Panc1 (cell line): ENCODE measurements around the gene LYZL1. TPM values are rescaled to one million over a fixed set of nuclear protein-coding genes. Genes with fewer than 3 reads are reported as not detected.

ENCODE experiments used
- ATAC-seq: fragments of 200-7000 bp; cut with Tn5 transposase; 2 replicates; pipeline ENCODE4 v1.9.1; 2020; ENCODE audit warnings: mild to moderate bottlenecking, moderate library complexity
- BruUV-seq: library from RNA; stranded (reverse); fragments of 400-500 nt; replicated peaks from 2 replicates; lab custom pipeline; 2021; lab: Mats Ljungman, UMichigan
- CTCF ChIA-PET: fragments of 300-600 bp; sonication (Branson Sonifier 250); formaldehyde crosslinking; loops from one replicate; lab custom pipeline; 2022; ENCODE audit warnings: antibody characterized with exemption; lab: Charles Lee
- POLR2A ChIA-PET: fragments of 300-600 bp; sonication (Branson Sonifier 250); formaldehyde crosslinking; loops from one replicate; lab custom pipeline; 2022; ENCODE audit warnings: antibody characterized with exemption; lab: Charles Lee
- DNase-seq: peaks from one replicate; pipeline ENCODE4 v3.0.0-alpha.2; 2010; ENCODE audit warnings: low read depth, low spot score
- H3K27ac ChIP-seq: 2 replicates; pipeline ENCODE4 v1.5.1; 2011; ENCODE audit warnings: mild to moderate bottlenecking, low read length, inconsistent platforms
- H3K27me3 ChIP-seq: fragments of 200-500 bp; sonication (Bioruptor generic); 2 replicates; pipeline ENCODE4 v1.6.0; 2014; ENCODE audit warnings: low read length, inconsistent platforms; ENCODE audit not compliant: control insufficient read depth, insufficient read depth
- H3K36me3 ChIP-seq: fragments of 200-500 bp; sonication (Bioruptor generic); 2 replicates; pipeline ENCODE4 v1.5.1; 2014; ENCODE audit warnings: inconsistent platforms, mild to moderate bottlenecking, low read length, moderate library complexity; ENCODE audit not compliant: control insufficient read depth, insufficient read depth
- H3K4me1 ChIP-seq: 2 replicates; pipeline ENCODE4 v1.5.1; 2011; ENCODE audit warnings: inconsistent platforms, mild to moderate bottlenecking, low read length, moderate library complexity; ENCODE audit not compliant: control insufficient read depth, insufficient read depth
- H3K4me3 ChIP-seq, 2 experiments: 2 replicates each; pipeline ENCODE4 v1.5.1; 2011 to 2012; ENCODE audit warnings: low read depth in 2 of 2, low read length in 2 of 2, mild to moderate bottlenecking in 2 of 2, inconsistent platforms in 1 of 2, moderate library complexity in 1 of 2
- H3K9me3 ChIP-seq: fragments of 200-500 bp; sonication (Bioruptor generic); 2 replicates; pipeline ENCODE4 v1.5.1; 2014; ENCODE audit warnings: low read depth, mild to moderate bottlenecking, inconsistent platforms, low read length, moderate library complexity; ENCODE audit not compliant: control insufficient read depth, insufficient read depth
- POLR2AphosphoS5 ChIP-seq: IDR thresholded peaks from 2 replicates; pipeline ENCODE4 v1.6.1; 2012; ENCODE audit warnings: mild to moderate bottlenecking, low read depth, low read length, moderate library complexity
- SIN3A ChIP-seq: IDR thresholded peaks from 2 replicates; pipeline ENCODE4 v1.6.1; 2012; ENCODE audit warnings: low read depth, mild to moderate bottlenecking, low read length, moderate library complexity, borderline replicate concordance; ENCODE audit not compliant: insufficient read depth
- TCF7L2 ChIP-seq: IDR thresholded peaks from 2 replicates; pipeline ENCODE4 v1.6.1; 2011; ENCODE audit warnings: mild to moderate bottlenecking, low read depth, low read length, inconsistent platforms
- in situ Hi-C: cut with HindIII; loops from 2 replicates; pipeline ENCODE4 v1.10.0; 2016; ENCODE audit warnings: low sequenced_read_pairs, low pct_unique_long_range_greater_than_20kb
- intact Hi-C: fragments of 100-400 bp; cut with micrococcal nuclease; formaldehyde crosslinking; loops from one replicate; pipeline ENCODE4 v1.10.0; 2022; ENCODE audit not compliant: unreplicated experiment
- total RNA-seq: library from RNA; stranded (reverse); gene quantifications from one replicate; pipeline ENCODE4 v1.2.1, GENCODE V29; 2021; ENCODE audit not compliant: unreplicated experiment
- TF ChIP-seq, protein P1 (sequence below), 2 experiments: IDR thresholded peaks; 2 replicates each; pipeline ENCODE4 v1.6.1; 2011 to 2012; ENCODE audit warnings: low read depth in 2 of 2, control low read depth in 1 of 2, low read length in 1 of 2, mild to moderate bottlenecking in 1 of 2, moderate library complexity in 1 of 2; ENCODE audit not compliant: insufficient read depth in 1 of 2
- TF ChIP-seq, protein P2 (sequence below): fragments of 450-650 bp; IDR thresholded peaks from 2 replicates; pipeline ENCODE4 v1.5.1; 2017; ENCODE audit warnings: mild to moderate bottlenecking

The LYZL1 gene
- total RNA-seq, 1 experiment from 2014 or later = not detected

- BruUV-seq = no TSS peak
- ATAC-seq (no peak), DNase-seq (no peak)
- intact Hi-C loops = no loop called here
- Histone ChIP-seq H3K9me3 (no peaks in the 10 kb centered on the region), H3K27ac (no peak overlapping the region), H3K4me1 (no peaks in the 10 kb centered on the region), H3K27me3 (no peaks in the 10 kb centered on the region), H3K4me3 (no peak overlapping the region), H3K36me3 (no peaks in the 10 kb centered on the region)
- in situ Hi-C loops = no loop called here
- ChIA-PET CTCF (interaction anchor here (0.7 kb wide), 1 partner anchor 581 kb away, joined by 7 read pairs; no protein-coding TSS in a partner anchor), POLR2A (no interaction called here)
- TF ChIP-seq SIN3A (no peak), POLR2AphosphoS5 (no peak), TCF7L2 (no peak)
- TF ChIP-seq, protein P1, sequence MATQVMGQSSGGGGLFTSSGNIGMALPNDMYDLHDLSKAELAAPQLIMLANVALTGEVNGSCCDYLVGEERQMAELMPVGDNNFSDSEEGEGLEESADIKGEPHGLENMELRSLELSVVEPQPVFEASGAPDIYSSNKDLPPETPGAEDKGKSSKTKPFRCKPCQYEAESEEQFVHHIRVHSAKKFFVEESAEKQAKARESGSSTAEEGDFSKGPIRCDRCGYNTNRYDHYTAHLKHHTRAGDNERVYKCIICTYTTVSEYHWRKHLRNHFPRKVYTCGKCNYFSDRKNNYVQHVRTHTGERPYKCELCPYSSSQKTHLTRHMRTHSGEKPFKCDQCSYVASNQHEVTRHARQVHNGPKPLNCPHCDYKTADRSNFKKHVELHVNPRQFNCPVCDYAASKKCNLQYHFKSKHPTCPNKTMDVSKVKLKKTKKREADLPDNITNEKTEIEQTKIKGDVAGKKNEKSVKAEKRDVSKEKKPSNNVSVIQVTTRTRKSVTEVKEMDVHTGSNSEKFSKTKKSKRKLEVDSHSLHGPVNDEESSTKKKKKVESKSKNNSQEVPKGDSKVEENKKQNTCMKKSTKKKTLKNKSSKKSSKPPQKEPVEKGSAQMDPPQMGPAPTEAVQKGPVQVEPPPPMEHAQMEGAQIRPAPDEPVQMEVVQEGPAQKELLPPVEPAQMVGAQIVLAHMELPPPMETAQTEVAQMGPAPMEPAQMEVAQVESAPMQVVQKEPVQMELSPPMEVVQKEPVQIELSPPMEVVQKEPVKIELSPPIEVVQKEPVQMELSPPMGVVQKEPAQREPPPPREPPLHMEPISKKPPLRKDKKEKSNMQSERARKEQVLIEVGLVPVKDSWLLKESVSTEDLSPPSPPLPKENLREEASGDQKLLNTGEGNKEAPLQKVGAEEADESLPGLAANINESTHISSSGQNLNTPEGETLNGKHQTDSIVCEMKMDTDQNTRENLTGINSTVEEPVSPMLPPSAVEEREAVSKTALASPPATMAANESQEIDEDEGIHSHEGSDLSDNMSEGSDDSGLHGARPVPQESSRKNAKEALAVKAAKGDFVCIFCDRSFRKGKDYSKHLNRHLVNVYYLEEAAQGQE (IDR thresholded peaks at IDR 0.05; ENCODE audit: insufficient read depth in 1 of 2, low read depth in 2 of 2, low read length in 1 of 2) = no peak
- TF ChIP-seq, protein P2, sequence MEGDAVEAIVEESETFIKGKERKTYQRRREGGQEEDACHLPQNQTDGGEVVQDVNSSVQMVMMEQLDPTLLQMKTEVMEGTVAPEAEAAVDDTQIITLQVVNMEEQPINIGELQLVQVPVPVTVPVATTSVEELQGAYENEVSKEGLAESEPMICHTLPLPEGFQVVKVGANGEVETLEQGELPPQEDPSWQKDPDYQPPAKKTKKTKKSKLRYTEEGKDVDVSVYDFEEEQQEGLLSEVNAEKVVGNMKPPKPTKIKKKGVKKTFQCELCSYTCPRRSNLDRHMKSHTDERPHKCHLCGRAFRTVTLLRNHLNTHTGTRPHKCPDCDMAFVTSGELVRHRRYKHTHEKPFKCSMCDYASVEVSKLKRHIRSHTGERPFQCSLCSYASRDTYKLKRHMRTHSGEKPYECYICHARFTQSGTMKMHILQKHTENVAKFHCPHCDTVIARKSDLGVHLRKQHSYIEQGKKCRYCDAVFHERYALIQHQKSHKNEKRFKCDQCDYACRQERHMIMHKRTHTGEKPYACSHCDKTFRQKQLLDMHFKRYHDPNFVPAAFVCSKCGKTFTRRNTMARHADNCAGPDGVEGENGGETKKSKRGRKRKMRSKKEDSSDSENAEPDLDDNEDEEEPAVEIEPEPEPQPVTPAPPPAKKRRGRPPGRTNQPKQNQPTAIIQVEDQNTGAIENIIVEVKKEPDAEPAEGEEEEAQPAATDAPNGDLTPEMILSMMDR = no peak
Measured at GRCh38 chr10:29265210-29265768, 23.6 kb upstream of the LYZL1 start.

DNA sequence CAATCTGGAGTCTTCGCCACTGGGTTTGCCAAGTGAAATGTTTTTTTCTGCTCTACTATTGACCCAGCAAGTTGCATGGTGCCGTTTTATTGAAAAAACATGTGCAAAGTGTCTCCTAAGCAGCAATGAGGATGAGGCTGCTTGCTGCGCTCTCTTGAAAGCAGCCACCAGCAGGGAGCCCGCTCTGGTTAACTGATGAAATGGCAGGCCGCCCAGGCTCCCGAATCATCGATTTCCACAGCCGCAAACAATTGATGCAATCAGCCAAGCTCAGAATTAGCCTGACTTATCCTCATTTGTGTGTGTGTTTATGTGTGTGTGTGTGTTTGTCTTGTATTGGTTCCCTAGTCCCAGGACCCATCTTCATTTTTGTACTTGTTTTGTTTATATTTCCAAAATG is 22.2 kb upstream of the LYZL1 start:
- ATAC-seq (no peak), DNase-seq (no peak)
- Histone ChIP-seq H3K4me3 (no peak overlapping the region), H3K9me3 (no peaks in the 10 kb centered on the region), H3K27me3 (no peaks in the 10 kb centered on the region), H3K4me1 (no peaks in the 10 kb centered on the region), H3K27ac (no peak overlapping the region; the same call in 1 of the 2 replicates), H3K36me3 (no peaks in the 10 kb centered on the region)
- intact Hi-C loops = no loop called here
- ChIA-PET CTCF (no interaction called here), POLR2A (no interaction called here)
- in situ Hi-C loops = no loop called here
- BruUV-seq = no TSS peak
- TF ChIP-seq, protein P1 (IDR thresholded peaks at IDR 0.05; ENCODE audit: insufficient read depth in 1 of 2, low read depth in 2 of 2, low read length in 1 of 2) = no peak
- TF ChIP-seq, protein P2 = no peak
- TF ChIP-seq SIN3A = no peak
